Mononuclear cell (primary cell): ENCODE data around the gene RBFOX2. TPM values are rescaled to one million over a fixed set of nuclear protein-coding genes. Genes with fewer than 3 reads are reported as not detected.
"Not testable (repeated sequence)": the region's sequence is repeated elsewhere in the genome, so short reads cannot be mapped to it uniquely, and the experiment has no call there.

Experiments used
- H3K27me3 ChIP-seq: 2 replicates; pipeline ENCODE4 v1.6.0; 2011; ENCODE audit warnings: low read length, control low read depth; ENCODE audit not compliant: insufficient read depth
- H3K4me1 ChIP-seq: 2 replicates; pipeline ENCODE4 v1.5.1; 2011; ENCODE audit warnings: mild to moderate bottlenecking, low read length, control low read depth; ENCODE audit not compliant: insufficient read depth
- H3K4me3 ChIP-seq: 2 replicates; pipeline ENCODE4 v1.5.1; 2011; ENCODE audit warnings: mild to moderate bottlenecking, low read length, moderate library complexity
- H3K9me3 ChIP-seq: 2 replicates; pipeline ENCODE4 v1.5.1; 2011; ENCODE audit warnings: low read depth, mild to moderate bottlenecking, control low read depth, low read length
- total RNA-seq: library from RNA; depleted of rRNA; stranded (reverse); fragments of >200 nt; gene quantifications from one replicate; pipeline ENCODE4 v1.2.3, GENCODE V29; 2012

Gene RBFOX2
- total RNA-seq, 1 donor: 0.42 TPM

GRCh38 chr22:36003972-36004674 is 24.5 kb downstream of the RBFOX2 start:
- H3K4me1 ChIP-seq: no peaks in the 10 kb centered on the region
- H3K4me3 ChIP-seq: no peak overlapping the region
- no peaks in the 10 kb centered on the region for H3K9me3 ChIP-seq

DNA sequence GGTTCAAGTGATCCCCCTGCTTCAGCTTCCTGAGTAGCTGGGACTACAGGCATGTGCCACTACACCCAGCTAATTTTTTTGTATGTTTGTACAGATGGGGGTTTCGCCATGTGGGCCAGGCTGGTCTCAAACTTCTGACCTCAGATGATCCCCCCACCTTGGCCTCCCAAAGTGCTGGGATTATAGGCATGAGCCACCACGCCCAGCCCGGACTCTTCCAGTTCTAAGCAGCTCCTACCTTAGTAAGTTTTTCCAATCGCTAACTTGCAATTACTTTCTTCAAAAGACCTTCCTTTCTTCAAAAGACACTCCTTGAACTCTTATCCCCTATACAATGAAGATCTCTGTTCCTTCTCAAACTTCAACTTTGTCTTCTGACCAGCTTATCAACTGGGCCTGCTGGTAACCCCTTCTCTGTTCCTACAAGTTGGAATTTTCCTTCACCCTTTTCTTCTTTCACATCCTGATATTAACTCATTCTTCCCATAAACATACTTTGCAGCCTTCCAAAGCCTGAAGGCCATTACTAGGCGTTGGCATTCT is 25.8 kb downstream of the RBFOX2 start:
- no peaks in the 10 kb centered on the region for H3K4me1 ChIP-seq
- no peaks in the 10 kb centered on the region for H3K9me3 ChIP-seq
- peaks cover 4% of the 10 kb centered on the region for H3K27me3 ChIP-seq
- H3K4me3 ChIP-seq: no peak overlapping the region

More at GRCh38 chr22:36003972-36004674, 24.5 kb downstream of the RBFOX2 start:
- H3K27me3 ChIP-seq: peaks cover 4% of the 10 kb centered on the region

- no peak overlapping the region for H3K4me3 ChIP-seq
- H3K27me3 ChIP-seq: peaks cover 4% of the 10 kb centered on the region
- H3K9me3 ChIP-seq: no peaks in the 10 kb centered on the region
- H3K4me1 ChIP-seq: no peaks in the 10 kb centered on the region
Observed at GRCh38 chr22:36002084-36002483, 26.5 kb downstream of the RBFOX2 start.

- no peaks in the 10 kb centered on the region for H3K9me3 ChIP-seq
- no peak overlapping the region for H3K4me3 ChIP-seq
- H3K4me1 ChIP-seq: no peaks in the 10 kb centered on the region
- H3K27me3 ChIP-seq: no peaks in the 10 kb centered on the region
Observed at GRCh38 chr22:35998748-35999147, 29.9 kb downstream of the RBFOX2 start.

DNA sequence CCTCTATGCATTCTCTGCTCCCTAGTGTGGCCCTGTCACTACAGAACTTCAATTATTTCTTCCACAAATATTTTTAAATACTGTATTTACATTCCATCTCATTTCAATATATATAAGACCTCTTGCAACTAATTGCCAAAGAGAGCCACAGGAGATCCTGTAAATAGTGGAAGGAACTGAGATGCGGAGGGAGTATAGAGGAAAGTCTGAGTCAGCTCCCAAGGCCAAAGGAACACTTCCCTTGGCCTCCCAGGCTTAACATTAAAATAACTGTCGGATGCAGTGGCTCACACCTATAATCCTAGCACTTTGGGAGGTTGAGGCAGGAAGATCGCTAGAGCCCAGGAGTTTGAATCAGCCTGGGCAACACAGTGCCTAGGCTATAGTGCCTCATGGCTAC is 31.2 kb downstream of the RBFOX2 start:
- no peaks in the 10 kb centered on the region for H3K9me3 ChIP-seq
- no peaks in the 10 kb centered on the region for H3K27me3 ChIP-seq
- no peaks in the 10 kb centered on the region for H3K4me1 ChIP-seq
- no peak overlapping the region for H3K4me3 ChIP-seq

DNA sequence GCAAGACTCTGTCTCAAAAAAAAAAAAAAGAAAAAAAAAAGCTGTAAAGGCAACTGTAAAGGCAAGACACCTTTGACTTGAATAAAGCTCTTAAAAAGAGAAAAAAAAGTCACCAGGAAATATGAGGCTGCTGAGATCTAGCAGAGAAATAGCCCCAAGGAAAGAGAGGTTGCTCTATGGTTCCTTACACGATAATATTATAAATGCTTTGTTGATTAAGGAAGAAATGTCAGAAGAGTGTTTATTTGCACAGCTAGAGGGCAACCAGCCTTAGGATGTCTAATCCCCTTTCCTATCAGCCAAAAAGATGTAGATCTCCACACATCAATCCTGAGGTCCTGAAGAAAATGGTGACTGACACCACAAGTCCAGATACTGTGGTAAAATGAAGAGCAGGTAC is 32.0 kb downstream of the RBFOX2 start:
- no peaks in the 10 kb centered on the region for H3K27me3 ChIP-seq
- H3K4me1 ChIP-seq: no peaks in the 10 kb centered on the region
- no peak overlapping the region for H3K4me3 ChIP-seq
- H3K9me3 ChIP-seq: no peaks in the 10 kb centered on the region

DNA sequence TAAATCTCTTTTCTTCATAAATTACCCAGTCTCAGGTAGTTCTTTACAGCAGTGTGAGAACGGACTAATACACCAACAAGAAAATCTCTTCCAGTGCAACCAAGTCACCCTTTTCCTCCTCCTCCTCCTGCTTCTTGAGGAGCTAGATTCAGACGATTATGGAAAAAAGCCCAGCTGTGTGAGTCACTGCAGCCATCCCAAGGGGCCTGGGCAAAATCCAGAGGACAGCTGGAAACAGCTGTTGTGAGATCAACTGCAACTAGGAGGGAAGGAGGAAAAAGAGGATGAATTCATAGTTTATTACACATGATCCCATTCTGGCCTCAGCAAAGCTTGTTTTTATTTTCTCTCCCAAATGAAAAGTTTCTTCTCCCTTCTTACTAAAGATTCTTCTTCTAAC is 32.9 kb downstream of the RBFOX2 start:
- Histone ChIP-seq H3K4me1 (no peaks in the 10 kb centered on the region), H3K9me3 (no peaks in the 10 kb centered on the region), H3K4me3 (no peak overlapping the region), H3K27me3 (no peaks in the 10 kb centered on the region)

- no peak overlapping the region for H3K4me3 ChIP-seq
- no peaks in the 10 kb centered on the region for H3K9me3 ChIP-seq
- no peaks in the 10 kb centered on the region for H3K27me3 ChIP-seq
- no peaks in the 10 kb centered on the region for H3K4me1 ChIP-seq
Observed at GRCh38 chr22:35995348-35995747, 33.3 kb downstream of the RBFOX2 start.

- H3K27me3 ChIP-seq, H3K4me1 ChIP-seq, H3K4me3 ChIP-seq, H3K9me3 ChIP-seq: not testable (repeated sequence)
Observed at GRCh38 chr22:35993727-35994126, 34.9 kb downstream of the RBFOX2 start.

- H3K27me3 ChIP-seq: no peaks in the 10 kb centered on the region
- H3K9me3 ChIP-seq: no peaks in the 10 kb centered on the region
- H3K4me1 ChIP-seq: no peaks in the 10 kb centered on the region
- H3K4me3 ChIP-seq: no peak overlapping the region
Observed at GRCh38 chr22:35993048-35993714, 35.4 kb downstream of the RBFOX2 start.

GRCh38 chr22:35991168-35991567 is 37.5 kb downstream of the RBFOX2 start:
- H3K27me3 ChIP-seq: no peaks in the 10 kb centered on the region
- H3K9me3 ChIP-seq: no peaks in the 10 kb centered on the region
- no peaks in the 10 kb centered on the region for H3K4me1 ChIP-seq
- H3K4me3 ChIP-seq: no peak overlapping the region

GRCh38 chr22:35988030-35988429 is 40.6 kb downstream of the RBFOX2 start:
- no peaks in the 10 kb centered on the region for H3K9me3 ChIP-seq
- no peaks in the 10 kb centered on the region for H3K27me3 ChIP-seq
- H3K4me1 ChIP-seq: no peaks in the 10 kb centered on the region
- no peak overlapping the region for H3K4me3 ChIP-seq

DNA sequence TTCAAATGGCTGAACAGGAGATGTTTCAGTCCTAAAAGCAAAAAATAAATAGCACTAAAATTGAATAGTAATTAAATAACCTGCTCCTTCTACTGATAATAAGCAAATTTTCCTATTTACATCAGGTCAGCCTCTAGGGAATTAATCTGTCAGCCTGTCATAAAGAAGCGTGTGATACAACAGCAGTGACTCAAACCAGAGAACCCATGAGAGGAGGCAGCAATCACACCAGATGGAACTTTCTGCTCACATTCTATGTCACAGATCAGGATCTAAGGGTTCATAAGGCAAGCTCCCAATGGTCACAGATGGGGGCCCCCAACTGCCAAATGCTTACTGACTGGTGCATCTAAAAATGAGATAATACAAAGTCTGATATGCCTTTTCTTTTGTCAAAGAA is 41.1 kb downstream of the RBFOX2 start:
- H3K9me3 ChIP-seq: no peaks in the 10 kb centered on the region

DNA sequence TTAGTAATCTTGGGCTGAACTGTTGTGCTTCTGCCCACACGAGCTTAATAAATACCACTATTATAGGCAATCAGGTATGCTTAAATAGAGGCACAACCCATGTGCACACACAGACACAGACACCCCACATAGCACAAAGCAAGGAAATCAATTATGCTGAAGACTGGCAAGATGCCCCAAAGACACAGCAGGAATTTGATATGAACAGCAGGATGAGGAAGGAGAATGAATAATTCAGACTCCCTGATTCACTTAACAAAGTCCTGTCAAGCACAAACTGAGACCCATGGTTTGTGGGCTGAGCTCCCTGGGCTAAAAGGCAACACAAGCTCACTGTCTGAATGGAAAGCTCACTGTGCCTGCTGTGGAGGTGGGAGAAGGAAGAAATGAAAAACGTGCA is 42.5 kb downstream of the RBFOX2 start:
- H3K27me3 ChIP-seq: no peaks in the 10 kb centered on the region
- no peak overlapping the region for H3K4me3 ChIP-seq
- H3K4me1 ChIP-seq: no peaks in the 10 kb centered on the region
- H3K9me3 ChIP-seq: no peaks in the 10 kb centered on the region

More for the DNA sequence above, 41.1 kb downstream of the RBFOX2 start:
- no peaks in the 10 kb centered on the region for H3K4me1 ChIP-seq
- H3K27me3 ChIP-seq: no peaks in the 10 kb centered on the region
- no peak overlapping the region for H3K4me3 ChIP-seq

- H3K4me3 ChIP-seq: no peak overlapping the region
- H3K27me3 ChIP-seq: no peaks in the 10 kb centered on the region
- H3K9me3 ChIP-seq: no peaks in the 10 kb centered on the region
Observed at GRCh38 chr22:35985371-35985770, 43.3 kb downstream of the RBFOX2 start.

More at GRCh38 chr22:35985371-35985770, 43.3 kb downstream of the RBFOX2 start:
- H3K4me1 ChIP-seq: no peaks in the 10 kb centered on the region
